Esophagus squamous epithelium (tissue), 5 donors: ENCODE data around the gene ARMC7. TPM values are rescaled to one million over a fixed set of nuclear protein-coding genes. Genes with fewer than 3 reads are reported as not detected.
A peak's percentile ranks its signal among the peaks of the same experiment; 100 is the strongest.

Source experiments
- DNase-seq: peaks from one replicate; lab custom pipeline; 2025; lab: John Stamatoyannopoulos, UW
- H3K27ac ChIP-seq, 4 donors: fragments of 200-600 bp; sonication (generic); one replicate each; pipeline ENCODE4 v1.5.1; 2016 to 2019; ENCODE audit warnings: mild to moderate bottlenecking in 1 of 4
- H3K27me3 ChIP-seq, 4 donors: fragments of 200-600 bp; sonication (generic); 1 replicate in 3 of 4; 2 replicates in 1 of 4; pipeline versions ENCODE4 v1.5.1 to v1.6.0; 2017 to 2021; ENCODE audit warnings: antibody characterized with exemption in 1 of 4
- H3K36me3 ChIP-seq, 3 donors: fragments of 200-600 bp; sonication (generic); one replicate each; pipeline ENCODE4 v1.5.1; 2016 to 2019
- H3K4me1 ChIP-seq, 3 donors: fragments of 200-600 bp; sonication (generic); one replicate each; pipeline ENCODE4 v1.5.1; 2017 to 2019
- H3K4me3 ChIP-seq, 4 donors: fragments of 200-600 bp; sonication (generic); 1 replicate in 3 of 4; 2 replicates in 1 of 4; pipeline ENCODE4 v1.5.1; 2016 to 2019; ENCODE audit warnings: mild to moderate bottlenecking in 2 of 4, moderate library complexity in 1 of 4
- H3K9me3 ChIP-seq, 3 donors: fragments of 200-600 bp; sonication (generic); one replicate each; pipeline ENCODE4 v1.5.1; 2016 to 2019
- CTCF ChIP-seq, 6 experiments: fragments of 450-650 bp in 4 of 6; fragments of 200-600 bp in 2 of 6; sonication (generic) in 2 of 6; IDR thresholded peaks; one replicate each; pipeline ENCODE4 v1.5.1; 2016 to 2019; ENCODE audit warnings: antibody characterized with exemption in 6 of 6, mild to moderate bottlenecking in 4 of 6, moderate library complexity in 4 of 6
- POLR2A ChIP-seq, 4 donors: fragments of 450-650 bp; IDR thresholded peaks; one replicate each; pipeline ENCODE4 v1.6.1; 2017; ENCODE audit warnings: antibody characterized with exemption in 4 of 4, mild to moderate bottlenecking in 4 of 4, moderate library complexity in 3 of 4
- WGBS, 2 donors: methylation state at CpG; one replicate each; pipeline ENCODE4 v1.1.5; 2018; 5-methylcytosine and 5-hydroxymethylcytosine counted together
- intact Hi-C: fragments of 100-400 bp; cut with DNase I; formaldehyde crosslinking; loops from one replicate; pipeline ENCODE4 v1.15.0; 2022
- total RNA-seq, 4 donors: library from RNA; depleted of rRNA; stranded (reverse); fragments of >200 nt; gene quantifications; one replicate each; pipeline ENCODE4 v1.1.0, GENCODE V29; 2016
- donor health status: DM: yes; HTN: yes; CAD: no.

ARMC7 gene
- total RNA-seq, 4 donors from 2014 or later = 4.0 to 9.1 (median 5.3) TPM

GRCh38 chr17:75093548-75094158 is 16.1 kb upstream of the ARMC7 start:
- no peaks in the 10 kb centered on the region for H3K27me3 ChIP-seq
- H3K4me1 ChIP-seq = peaks cover 38 to 89% (median 68%) of the 10 kb centered on the region in 3 donors
- intact Hi-C loops = no loop called here
- TF ChIP-seq CTCF (IDR thresholded peaks at IDR 0.05) = no peak
- no peak for TF ChIP-seq POLR2A (IDR thresholded peaks at IDR 0.05)
- H3K9me3 ChIP-seq = no peaks in the 10 kb centered on the region
- 77 to 90% methylated on average over 2 to 6 of the region's 18 CpGs for WGBS, 2 donors
- DNase-seq = no peak
- peak overlapping the region; percentile 71 to 93 (median 89) for H3K27ac ChIP-seq
- H3K36me3 ChIP-seq = peaks cover 0 to 10% (median 0%) of the 10 kb centered on the region in 3 donors
- no peak overlapping the region for H3K4me3 ChIP-seq

GRCh38 chr17:75094871-75095399 is 14.8 kb upstream of the ARMC7 start:
- H3K27me3 ChIP-seq = no peaks in the 10 kb centered on the region
- intact Hi-C loops = no loop called here
- no peaks in the 10 kb centered on the region for H3K9me3 ChIP-seq
- no peak overlapping the region for H3K4me3 ChIP-seq
- H3K27ac ChIP-seq = peak overlapping the region; percentile 34 to 92 (median 80)
- TF ChIP-seq CTCF (IDR thresholded peaks at IDR 0.05) (no peak), POLR2A (IDR thresholded peaks at IDR 0.05) (no peak)
- peaks cover 31 to 80% (median 55%) of the 10 kb centered on the region in 3 donors for H3K4me1 ChIP-seq
- DNase-seq = no peak
- 92 to 96% methylated on average over 4 to 6 of the region's 16 CpGs for WGBS, 2 donors
- H3K36me3 ChIP-seq = peaks cover 0 to 22% (median 0%) of the 10 kb centered on the region in 3 donors

DNA sequence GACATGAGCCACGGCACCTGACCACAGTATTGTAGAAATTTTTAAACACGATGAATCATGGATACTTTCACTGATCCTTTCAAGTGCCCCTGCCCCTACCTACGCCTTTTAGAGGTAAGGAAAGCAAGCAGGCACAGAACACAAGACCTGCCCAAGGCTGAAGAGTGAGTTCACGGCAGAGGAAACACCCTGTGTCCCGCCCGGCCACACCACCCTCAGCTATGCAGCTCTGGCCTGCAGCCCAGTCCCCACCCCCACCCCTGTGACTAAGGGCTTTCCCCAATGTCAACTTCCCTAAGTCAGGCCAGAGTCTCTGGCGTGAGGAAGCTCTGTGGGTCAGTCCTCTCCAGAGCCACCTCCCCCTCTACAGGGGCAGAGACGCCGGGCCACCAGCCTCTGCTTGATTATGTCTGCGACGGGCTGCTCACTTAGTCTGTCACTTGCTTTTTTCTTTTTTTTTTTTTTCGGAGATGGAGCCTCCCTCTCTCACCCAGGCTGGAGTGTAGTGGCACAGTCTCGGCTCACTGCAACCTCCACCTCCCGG is 13.6 kb upstream of the ARMC7 start:
- TF ChIP-seq POLR2A (IDR thresholded peaks at IDR 0.05) (peak in 1 of 4 donors; percentile 55), CTCF (IDR thresholded peaks at IDR 0.05) (no peak)
- Histone ChIP-seq H3K27me3 (no peaks in the 10 kb centered on the region), H3K4me1 (peaks cover 24 to 68% (median 43%) of the 10 kb centered on the region in 3 donors), H3K27ac (peak overlapping the region; percentile 78 to 92 (median 80)), H3K36me3 (peaks cover 0 to 34% (median 7%) of the 10 kb centered on the region in 3 donors), H3K9me3 (no peaks in the 10 kb centered on the region), H3K4me3 (no peak overlapping the region)
- 24 to 41% methylated on average over 6 to 13 of the region's 14 CpGs for WGBS, 2 donors
- intact Hi-C loops = no loop called here
- DNase-seq = no peak

GRCh38 chr17:75097865-75098264 is 11.9 kb upstream of the ARMC7 start:
- H3K36me3 ChIP-seq = peaks cover 0 to 34% (median 7%) of the 10 kb centered on the region in 3 donors
- H3K9me3 ChIP-seq = no peaks in the 10 kb centered on the region
- TF ChIP-seq POLR2A (IDR thresholded peaks at IDR 0.05) (no peak), CTCF (IDR thresholded peaks at IDR 0.05) (no peak)
- no peaks in the 10 kb centered on the region for H3K27me3 ChIP-seq
- 95 to 96% methylated on average over 7 of the region's 7 CpGs for WGBS, 2 donors
- no peak for DNase-seq
- intact Hi-C loops = no loop called here
- H3K4me1 ChIP-seq = peaks cover 16 to 51% (median 27%) of the 10 kb centered on the region in 3 donors
- no peak overlapping the region for H3K27ac ChIP-seq
- H3K4me3 ChIP-seq = no peak overlapping the region

DNA sequence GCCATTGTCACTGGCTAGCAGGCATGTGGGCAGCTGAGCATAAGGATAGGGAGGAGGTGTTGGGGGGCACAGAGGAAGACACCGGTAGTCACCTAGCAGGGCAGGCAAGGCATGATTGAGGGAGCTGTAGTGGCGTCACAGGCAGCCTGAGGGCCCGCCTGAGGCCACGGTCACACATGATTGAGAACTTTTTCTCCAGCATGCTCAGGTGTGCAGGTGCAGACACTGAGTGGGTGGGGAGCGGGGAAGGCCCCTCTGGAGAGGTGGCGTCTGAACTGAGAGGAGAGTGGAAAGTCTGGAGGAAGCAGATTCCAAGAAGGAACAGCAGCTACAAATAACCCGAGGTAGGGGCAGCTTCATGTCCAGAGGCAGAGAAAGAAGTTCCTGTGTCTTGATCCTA is 10.9 kb upstream of the ARMC7 start:
- H3K27ac ChIP-seq = no peak overlapping the region
- 50 to 76% methylated on average over 7 of the region's 7 CpGs for WGBS, 2 donors
- intact Hi-C loops = no loop called here
- H3K4me3 ChIP-seq = no peak overlapping the region
- peaks cover 0 to 36% (median 7%) of the 10 kb centered on the region in 3 donors for H3K36me3 ChIP-seq
- no peak for DNase-seq
- peaks cover 6 to 41% (median 17%) of the 10 kb centered on the region in 3 donors for H3K4me1 ChIP-seq
- H3K27me3 ChIP-seq = no peaks in the 10 kb centered on the region
- H3K9me3 ChIP-seq = no peaks in the 10 kb centered on the region
- TF ChIP-seq POLR2A (IDR thresholded peaks at IDR 0.05) (no peak), CTCF (IDR thresholded peaks at IDR 0.05) (no peak)
